ENCODE measurements around the gene CTXND2. TPM values are rescaled to one million over a fixed set of nuclear protein-coding genes. Genes with fewer than 3 reads are reported as not detected.
"Not testable (repeated sequence)": the region's sequence is repeated elsewhere in the genome, so short reads cannot be mapped to it uniquely, and the experiment has no call there.

Gene CTXND2
- total RNA-seq, 1 donor from 2014 or later: not detected

DNA sequence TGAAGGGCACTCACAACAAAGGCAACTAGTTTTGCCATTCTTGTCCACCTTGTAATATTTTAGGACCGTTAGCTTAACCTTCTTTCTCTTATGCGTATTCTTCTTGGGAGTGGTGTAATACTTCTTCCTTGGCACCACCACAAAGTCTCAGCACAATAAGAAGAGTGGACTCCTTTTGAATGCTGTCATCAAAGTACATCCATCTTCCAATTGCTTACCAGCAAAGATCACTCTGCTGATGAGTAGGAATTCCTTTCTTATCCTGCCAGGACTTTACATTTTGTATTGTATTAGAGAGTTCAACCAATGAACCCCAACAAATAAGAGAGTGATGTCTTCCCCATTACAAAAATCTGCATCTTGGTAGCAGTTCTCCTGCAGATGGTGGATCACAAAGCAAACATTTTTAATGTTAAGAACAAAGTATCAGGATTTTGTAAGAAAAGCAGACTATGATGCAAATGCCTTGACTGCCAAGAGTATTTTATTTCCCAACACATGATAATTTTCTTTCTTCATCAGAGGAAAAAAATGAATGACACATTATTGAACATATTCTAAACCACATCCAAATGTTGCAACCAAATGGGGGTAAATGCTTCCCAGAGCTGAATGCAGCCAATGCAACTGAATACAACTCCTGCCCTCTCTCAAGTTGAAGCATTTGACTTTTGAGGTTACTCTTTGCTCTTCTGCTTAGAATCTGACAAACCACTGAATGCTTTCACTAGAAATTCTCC, 5.4 kb upstream of the CTXND2 start:
- DNase-seq (no peak), ATAC-seq (ENCODE audit: poor library complexity) (peak; percentile 69)
- intact Hi-C loops (cut with DNase I): no loop called here

DNA sequence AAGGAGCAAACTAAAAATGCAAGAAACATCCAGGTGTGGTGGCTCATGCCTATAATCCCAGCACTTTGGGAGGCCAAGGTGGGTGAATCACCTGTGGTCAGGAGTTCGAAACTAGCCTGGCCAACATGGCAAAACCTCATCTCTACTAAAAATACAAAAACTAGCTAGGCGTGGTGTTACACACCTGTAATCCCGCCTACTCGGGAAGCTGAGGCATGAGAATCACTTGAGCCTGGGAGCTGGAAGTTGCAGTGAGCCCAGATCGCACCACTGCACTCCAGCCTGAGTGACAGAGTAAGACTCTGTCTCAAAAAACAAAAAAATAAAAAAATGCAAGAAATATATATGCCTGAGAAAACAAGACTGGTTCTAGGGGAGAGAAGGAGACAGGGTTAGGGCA, 3.8 kb upstream of the CTXND2 start:
- DNase-seq; ATAC-seq (ENCODE audit: poor library complexity); intact Hi-C loops (cut with DNase I): not testable (repeated sequence)

DNA sequence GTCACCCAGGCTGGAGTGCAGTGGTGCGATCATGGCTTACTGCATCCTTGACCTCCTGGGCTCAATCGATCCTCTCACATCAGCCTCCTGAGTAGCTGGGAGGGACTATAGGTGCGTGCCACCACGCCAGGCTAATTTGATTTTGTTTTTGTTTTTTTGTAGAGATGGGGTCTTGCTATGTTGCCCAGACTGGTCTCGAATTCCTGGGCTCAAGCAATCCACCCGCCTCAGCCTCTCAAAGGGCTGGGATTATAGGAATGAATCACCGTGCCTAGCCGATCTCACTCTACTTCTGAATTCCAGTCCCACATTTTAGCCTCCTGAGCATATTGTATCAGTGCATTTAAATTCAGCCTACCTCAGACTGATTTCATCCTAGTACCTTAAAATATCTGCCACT, 1.8 kb downstream of the CTXND2 start:
- ATAC-seq (ENCODE audit: poor library complexity): no peak
- no peak for DNase-seq
- intact Hi-C loops (cut with DNase I): no loop called here

- intact Hi-C loops (cut with DNase I): no loop called here
- DNase-seq (no peak), ATAC-seq (ENCODE audit: poor library complexity) (no peak)
These were observed 3.1 kb downstream of the CTXND2 start for GRCh38 chr1:150890033-150890416.

GRCh38 chr1:150893336-150893913, 6.5 kb downstream of the CTXND2 start:
- ATAC-seq (ENCODE audit: poor library complexity) (no peak), DNase-seq (no peak)
- intact Hi-C loops (cut with DNase I): no loop called here

GRCh38 chr1:150895618-150896017, 8.7 kb downstream of the CTXND2 start:
- DNase-seq: no peak
- intact Hi-C loops (cut with DNase I): no loop called here
- ATAC-seq (ENCODE audit: poor library complexity): no peak

GRCh38 chr1:150899795-150900194, 12.9 kb downstream of the CTXND2 start:
- DNase-seq; intact Hi-C loops (cut with DNase I); ATAC-seq (ENCODE audit: poor library complexity): not testable (repeated sequence)

DNA sequence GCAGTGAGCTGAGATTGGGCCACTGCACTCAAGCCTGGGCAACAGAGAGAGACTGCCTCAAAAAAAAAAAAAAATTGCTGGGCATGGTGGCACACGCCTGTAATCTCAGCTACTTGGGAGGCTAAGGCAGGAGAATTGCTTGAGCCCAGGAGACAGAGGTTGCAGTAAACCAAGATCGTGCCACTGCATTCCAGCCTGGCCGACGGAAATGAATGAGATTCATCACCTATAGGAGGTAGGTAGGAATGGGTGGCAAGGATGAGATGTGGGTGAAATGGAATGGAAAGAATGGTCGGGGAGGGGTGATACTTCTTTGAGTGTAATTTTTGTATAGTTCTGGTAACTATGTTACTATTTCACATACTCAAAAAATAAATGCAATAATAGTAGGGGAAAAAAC, 15.4 kb downstream of the CTXND2 start:
- no peak for DNase-seq
- intact Hi-C loops (cut with DNase I): no loop called here
- no peak for ATAC-seq (ENCODE audit: poor library complexity)

DNA sequence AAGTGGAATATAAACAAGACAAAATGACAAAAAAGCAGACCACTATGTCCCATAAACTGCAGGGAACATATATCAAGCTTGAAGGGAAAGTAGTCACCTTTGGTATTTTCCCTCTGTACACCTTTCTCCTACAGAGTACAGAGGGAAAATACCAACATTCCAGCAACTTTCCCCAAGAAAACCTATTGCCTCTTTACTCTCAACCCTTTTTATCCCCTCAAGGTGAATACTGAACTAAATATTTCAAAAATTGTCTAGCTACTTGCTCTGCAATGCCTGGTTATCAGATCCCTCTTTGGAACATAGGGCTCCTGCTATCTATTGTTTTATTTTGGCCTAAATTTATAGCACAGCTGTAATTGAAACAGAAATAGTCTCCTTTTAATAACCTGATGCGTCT, 15.8 kb downstream of the CTXND2 start:
- intact Hi-C loops (cut with DNase I): no loop called here
- ATAC-seq (ENCODE audit: poor library complexity): no peak

GRCh38 chr1:150905301-150905700, 18.4 kb downstream of the CTXND2 start:
- no peak for ATAC-seq (ENCODE audit: poor library complexity)
- intact Hi-C loops (cut with DNase I): no loop called here
- DNase-seq: no peak

More for the DNA sequence above, 15.8 kb downstream of the CTXND2 start:
- no peak for DNase-seq

DNA sequence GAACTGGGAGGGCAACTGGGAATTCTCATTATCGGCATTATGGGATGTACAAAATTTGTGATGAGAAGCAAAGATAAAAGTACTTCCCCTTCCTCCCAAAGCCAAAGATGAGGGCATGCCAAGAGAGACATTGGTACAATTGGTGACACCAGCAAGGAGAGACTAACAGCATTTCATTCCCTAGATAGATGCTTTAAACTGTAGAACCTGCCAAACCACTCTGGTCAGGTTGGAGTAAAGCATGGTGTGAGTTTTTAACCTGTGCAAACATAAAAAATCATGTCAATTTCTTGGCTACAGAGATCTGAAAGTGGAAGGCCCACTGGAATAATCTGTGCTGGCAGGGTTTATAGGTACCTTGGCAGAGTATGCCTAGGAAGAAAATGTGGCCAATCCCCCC, 19.4 kb downstream of the CTXND2 start:
- DNase-seq (no peak), ATAC-seq (ENCODE audit: poor library complexity) (no peak)
- intact Hi-C loops (cut with DNase I): no loop called here

DNA sequence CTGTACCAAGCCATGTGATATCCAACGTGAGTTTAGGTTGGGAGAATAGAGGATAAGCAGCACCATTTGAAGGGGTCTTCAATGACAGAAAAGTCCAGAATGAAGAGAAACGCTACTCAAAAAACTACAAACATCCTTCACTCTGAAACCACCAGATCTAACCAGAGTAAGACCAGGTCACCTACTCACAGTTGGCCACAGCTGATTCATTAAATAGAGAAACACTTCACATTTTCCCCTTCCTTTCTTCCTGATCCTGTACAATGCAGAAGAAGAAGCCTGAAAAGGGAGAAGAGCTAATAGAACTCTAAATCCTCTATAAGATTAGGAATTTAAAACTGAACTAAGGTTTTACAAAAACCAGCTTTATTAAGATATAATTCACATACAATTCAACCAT, 19.9 kb downstream of the CTXND2 start:
- intact Hi-C loops (cut with DNase I): no loop called here
- ATAC-seq (ENCODE audit: poor library complexity): no peak
- DNase-seq: no peak

GRCh38 chr1:150909585-150910180, 22.7 kb downstream of the CTXND2 start:
- ATAC-seq (ENCODE audit: poor library complexity) (no peak), DNase-seq (no peak)
- intact Hi-C loops (cut with DNase I): no loop called here

- no peak for DNase-seq
- intact Hi-C loops (cut with DNase I): no loop called here
- ATAC-seq (ENCODE audit: poor library complexity): no peak
These were observed 25.7 kb downstream of the CTXND2 start for GRCh38 chr1:150912623-150913022.

- intact Hi-C loops (cut with DNase I): no loop called here
- ATAC-seq (ENCODE audit: poor library complexity) (no peak), DNase-seq (no peak)
These were observed 30.5 kb downstream of the CTXND2 start for GRCh38 chr1:150917387-150917786.

GRCh38 chr1:150922519-150922975, 35.6 kb downstream of the CTXND2 start:
- no peak for DNase-seq
- intact Hi-C loops (cut with DNase I): no loop called here
- ATAC-seq (ENCODE audit: poor library complexity): peak; percentile 32

DNA sequence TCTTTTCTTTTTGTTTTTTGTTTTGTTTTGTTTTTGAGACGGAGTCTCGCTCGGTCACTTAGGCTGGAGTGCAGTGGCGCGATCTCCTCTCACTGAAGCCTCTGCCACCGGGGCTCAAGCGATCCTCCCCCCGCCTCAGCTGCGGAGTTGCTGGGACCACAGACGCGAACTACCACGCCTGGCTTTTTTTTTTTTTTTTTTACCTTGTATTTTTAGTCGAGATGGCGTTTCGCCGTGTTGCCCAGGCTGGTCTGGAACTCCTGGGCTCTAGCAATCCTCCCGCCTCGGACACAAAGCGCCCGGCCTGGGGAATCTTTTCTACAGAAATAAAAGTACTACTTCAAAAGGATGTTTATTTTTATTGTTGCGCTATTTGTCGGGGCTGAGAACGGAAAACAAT, 38.1 kb downstream of the CTXND2 start:
- ATAC-seq (ENCODE audit: poor library complexity) (no peak), DNase-seq (no peak)
- intact Hi-C loops (cut with DNase I): loop anchor here (5.0 kb wide), 1 partner anchor 363 kb away; no protein-coding TSS in a partner anchor

DNA sequence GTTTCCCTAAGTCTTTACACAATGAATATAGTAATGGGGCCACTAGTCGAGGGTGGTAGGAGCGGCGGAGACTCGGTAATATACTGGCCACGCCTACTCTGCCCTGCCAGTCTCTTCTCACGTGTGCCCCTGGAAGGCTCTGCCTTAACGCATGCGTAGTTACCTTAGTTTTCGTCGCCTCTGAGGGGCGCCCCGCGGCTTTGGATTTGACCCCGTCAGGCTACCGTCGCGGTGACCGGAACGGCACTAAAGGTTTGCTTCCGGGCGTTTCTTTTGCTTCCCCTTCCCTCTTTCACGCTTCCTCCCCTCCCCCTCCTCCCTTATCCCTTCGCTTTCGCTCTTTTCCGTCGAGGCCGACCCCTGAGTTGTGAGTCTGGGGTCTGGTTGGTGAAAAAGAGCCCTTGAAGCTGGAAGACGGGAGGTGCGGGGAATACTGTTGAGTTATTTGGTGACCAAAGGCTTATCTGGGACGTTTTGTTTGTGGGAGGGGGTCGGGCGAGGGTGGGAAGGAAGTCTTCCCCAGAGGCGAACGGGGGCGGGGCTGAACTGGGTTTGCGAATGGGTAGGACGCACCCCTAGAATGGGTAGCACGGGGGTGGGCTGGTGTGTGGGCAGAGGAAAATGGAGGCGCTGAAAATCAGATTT, 39.3 kb downstream of the CTXND2 start, which contains the start of gene SETDB1:
Gene SETDB1 (plus strand): TSS at position 267 of the 645 bp plus-strand sequence. CDS start 1,352 bp downstream, outside the sequence.
- DNase-seq (peak; percentile 96), ATAC-seq (ENCODE audit: poor library complexity) (peak; percentile 98)
- intact Hi-C loops (cut with DNase I): loop anchor here (5.0 kb wide), 1 partner anchor 364 kb away; no protein-coding TSS in a partner anchor

DNA sequence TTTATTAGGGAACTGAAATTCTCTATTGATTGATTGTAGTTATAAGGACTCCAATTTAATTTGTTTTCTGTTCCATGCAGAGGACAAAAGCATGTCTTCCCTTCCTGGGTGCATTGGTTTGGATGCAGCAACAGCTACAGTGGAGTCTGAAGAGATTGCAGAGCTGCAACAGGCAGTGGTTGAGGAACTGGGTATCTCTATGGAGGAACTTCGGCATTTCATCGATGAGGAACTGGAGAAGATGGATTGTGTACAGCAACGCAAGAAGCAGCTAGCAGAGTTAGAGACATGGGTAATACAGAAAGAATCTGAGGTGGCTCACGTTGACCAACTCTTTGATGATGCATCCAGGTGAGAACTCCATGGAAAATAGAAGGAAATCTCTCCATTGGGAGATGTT, 40.7 kb downstream of the CTXND2 start:
- intact Hi-C loops (cut with DNase I): loop anchor here (5.0 kb wide), 1 partner anchor 365 kb away; no protein-coding TSS in a partner anchor
- ATAC-seq (ENCODE audit: poor library complexity) (no peak), DNase-seq (no peak)

Data from Right ventricle myocardium superior (tissue), 1 donor.